NCI-H69 (cell line): Measurements from ENCODE around the gene CD93.

Experiments
- DNase-seq: peaks from one replicate; lab custom pipeline; 2025; lab: John Stamatoyannopoulos, UW

Gene CD93

GRCh38 chr20:23059846-23060245 lies 26.3 kb downstream of the CD93 start:
- DNase-seq, result no peak

GRCh38 chr20:23059001-23059400 lies 27.1 kb downstream of the CD93 start:
- DNase-seq, result no peak

DNA sequence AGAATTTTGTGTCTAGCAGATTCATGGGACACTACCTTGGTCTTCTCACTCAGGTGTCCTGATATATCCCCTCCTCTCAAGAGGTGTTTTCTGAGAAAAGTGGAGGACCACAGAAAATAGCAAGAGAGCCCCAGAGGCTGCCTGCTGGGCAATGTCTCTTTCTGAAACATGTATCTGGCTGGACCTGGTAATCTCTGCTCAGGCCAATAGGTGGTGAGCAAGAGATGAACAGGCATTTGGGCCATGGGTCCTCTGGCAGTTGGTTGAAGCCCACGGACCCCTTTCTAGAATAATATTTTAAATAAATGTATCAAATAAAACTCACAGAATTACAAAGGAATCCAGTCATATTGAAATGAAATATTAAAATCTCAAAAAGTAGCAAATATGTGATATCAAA lies 27.9 kb downstream of the CD93 start:
- no peak for DNase-seq

DNA sequence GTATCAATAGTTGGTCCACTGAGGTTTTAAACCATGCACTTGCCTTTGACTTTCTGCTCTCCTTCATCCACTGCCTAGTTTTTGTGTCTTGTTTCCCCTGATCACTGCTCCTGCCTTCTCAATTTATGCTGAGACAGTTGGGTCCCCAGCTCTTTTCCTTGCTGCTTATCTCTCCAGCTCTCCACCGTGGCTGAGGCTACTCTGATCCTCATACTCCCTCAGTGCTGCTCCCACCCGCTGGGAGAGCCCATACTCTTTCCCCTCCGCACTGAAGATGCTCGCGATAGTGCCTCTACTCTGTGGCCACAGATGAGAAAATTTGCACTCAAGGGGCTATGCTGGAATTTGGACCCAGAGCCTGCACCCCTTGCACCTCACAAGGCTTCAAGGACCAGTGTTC lies 33.2 kb downstream of the CD93 start:
- no peak for DNase-seq

DNA sequence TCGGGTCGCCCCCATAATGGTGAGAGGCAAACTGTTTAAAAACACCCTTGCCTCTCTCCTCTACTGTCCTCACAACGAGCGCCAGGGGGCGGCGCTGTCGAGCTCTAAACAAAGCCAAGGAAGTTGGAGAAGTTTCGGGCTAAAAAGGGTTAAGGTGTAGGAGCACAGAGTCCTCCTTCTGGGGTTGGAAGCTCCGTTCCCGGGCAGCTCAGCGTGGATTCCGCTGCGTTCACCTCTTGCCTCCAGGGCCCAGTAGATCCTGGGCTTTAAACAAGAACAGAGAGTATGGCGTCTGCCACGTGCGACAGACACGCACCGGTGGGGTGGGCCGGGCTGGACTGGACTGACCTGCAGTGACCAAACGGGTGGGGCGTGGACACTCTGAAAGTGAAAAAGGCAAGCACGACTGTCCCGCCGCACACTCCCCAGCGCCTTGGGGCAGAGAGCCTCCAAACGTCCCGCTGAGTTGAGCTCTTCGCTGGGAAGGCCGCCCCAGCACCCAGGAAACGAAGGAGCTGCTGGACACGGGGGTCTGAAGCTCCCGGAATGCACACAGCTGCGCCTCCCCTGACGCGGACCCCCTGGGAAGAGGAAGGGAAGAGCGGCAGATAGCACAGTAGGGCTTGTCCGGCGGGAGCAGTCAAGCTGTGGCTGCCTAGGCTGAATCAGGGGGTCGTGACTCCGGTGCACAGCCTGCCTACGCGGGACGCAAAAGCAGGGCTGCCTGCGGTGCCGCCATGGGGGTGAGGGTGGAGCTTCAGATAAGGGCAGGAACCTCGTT lies 35.1 kb downstream of the CD93 start:
- DNase-seq, result peak; percentile 51

- peak; percentile 64 for DNase-seq
Observed at GRCh38 chr20:23050076-23050838, 35.9 kb downstream of the CD93 start.

- DNase-seq, result peak; percentile 81
Observed at GRCh38 chr20:23049201-23050075, 36.7 kb downstream of the CD93 start, which contains the start of gene THBD. Gene THBD (minus strand): TSS chr20:23049672. CDS start chr20:23049504, 168 bp downstream.

GRCh38 chr20:23048283-23049200 lies 37.6 kb downstream of the CD93 start:
- DNase-seq, result peak; percentile 85

- DNase-seq, result peak; percentile 82
Observed at GRCh38 chr20:23047738-23048214, 38.3 kb downstream of the CD93 start.

GRCh38 chr20:23047001-23047737 lies 39.0 kb downstream of the CD93 start:
- DNase-seq, result peak; percentile 54

DNA sequence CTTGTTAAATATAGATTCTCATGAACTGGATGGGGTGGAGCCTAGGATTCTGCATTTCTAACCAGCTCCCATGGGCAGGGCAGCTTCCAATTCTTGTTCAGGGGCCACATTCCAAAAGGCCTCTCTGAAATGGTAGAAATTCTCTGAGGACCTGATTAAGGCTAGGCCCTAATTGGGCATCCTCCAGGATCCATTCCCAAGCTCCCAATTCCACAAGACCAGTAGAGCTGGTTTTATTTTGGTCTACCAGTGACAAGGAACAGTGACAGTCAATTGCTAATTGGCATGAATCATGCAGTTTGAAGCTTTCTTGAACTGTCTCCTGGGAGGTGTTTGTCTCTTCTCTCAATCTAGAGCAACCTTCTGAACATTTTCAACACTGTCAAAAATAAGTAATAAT lies 39.7 kb downstream of the CD93 start:
- DNase-seq, result peak; percentile 12

- no peak for DNase-seq
Observed at GRCh38 chr20:23043376-23043775, 42.7 kb downstream of the CD93 start.

DNA sequence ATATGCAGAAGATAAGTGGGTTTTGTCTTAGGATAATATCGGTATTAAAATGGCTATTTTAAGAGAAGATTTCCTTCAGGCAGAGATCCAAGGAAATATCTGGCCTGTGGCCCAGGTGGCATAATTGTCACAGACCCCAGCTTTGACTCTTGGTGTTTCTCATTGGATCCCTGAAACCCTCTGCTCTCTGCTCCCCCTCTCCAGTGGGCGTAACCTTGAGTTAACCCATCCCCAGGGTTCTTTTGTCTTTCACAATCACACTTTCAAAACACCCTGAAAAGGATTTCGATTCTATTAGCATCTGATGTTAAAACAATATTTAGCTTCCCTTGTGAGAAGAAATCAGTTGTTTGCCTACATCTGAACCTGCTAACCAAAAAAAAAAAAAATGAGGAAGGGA lies 43.9 kb downstream of the CD93 start:
- peak; percentile 65 for DNase-seq

- peak; percentile 28 for DNase-seq
Observed at GRCh38 chr20:23039885-23040508, 46.1 kb downstream of the CD93 start.

GRCh38 chr20:23039136-23039875 lies 46.8 kb downstream of the CD93 start:
- DNase-seq, result peak; percentile 55

DNA sequence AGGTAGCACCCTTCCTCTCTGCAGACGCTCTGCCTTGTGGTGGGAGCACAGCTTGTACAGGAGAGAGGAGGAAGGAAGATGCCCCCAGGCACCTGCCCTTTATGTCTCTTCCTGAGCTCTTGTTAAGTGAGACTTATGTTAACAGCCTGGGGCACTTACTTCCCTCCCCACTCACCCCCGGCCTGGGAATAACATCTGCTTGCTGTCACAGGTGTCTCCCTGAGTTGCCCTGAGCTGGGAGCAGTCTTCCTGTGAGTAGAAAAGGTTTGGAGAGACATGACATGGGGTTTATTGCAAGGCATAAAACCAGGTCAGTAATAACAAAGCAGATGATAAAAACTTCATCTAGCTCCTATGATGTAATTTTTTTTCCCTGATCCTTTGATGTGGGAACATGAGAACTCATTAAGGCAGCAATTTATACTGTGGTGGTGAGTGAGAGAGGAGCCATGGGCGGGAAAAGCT lies 49.1 kb downstream of the CD93 start:
- peak; percentile 91 for DNase-seq

GRCh38 chr20:23036371-23036770 lies 49.8 kb downstream of the CD93 start:
- no peak for DNase-seq

- no peak for DNase-seq
Observed at GRCh38 chr20:23035731-23036130, 50.4 kb downstream of the CD93 start.
